Effector CD8-positive, alpha-beta T cell (primary cell): ENCODE results near the gene CSNK1E.

Experiments used
- DNase-seq: peaks from one replicate; lab custom pipeline; 2025; lab: John Stamatoyannopoulos, UW

The CSNK1E gene

DNA sequence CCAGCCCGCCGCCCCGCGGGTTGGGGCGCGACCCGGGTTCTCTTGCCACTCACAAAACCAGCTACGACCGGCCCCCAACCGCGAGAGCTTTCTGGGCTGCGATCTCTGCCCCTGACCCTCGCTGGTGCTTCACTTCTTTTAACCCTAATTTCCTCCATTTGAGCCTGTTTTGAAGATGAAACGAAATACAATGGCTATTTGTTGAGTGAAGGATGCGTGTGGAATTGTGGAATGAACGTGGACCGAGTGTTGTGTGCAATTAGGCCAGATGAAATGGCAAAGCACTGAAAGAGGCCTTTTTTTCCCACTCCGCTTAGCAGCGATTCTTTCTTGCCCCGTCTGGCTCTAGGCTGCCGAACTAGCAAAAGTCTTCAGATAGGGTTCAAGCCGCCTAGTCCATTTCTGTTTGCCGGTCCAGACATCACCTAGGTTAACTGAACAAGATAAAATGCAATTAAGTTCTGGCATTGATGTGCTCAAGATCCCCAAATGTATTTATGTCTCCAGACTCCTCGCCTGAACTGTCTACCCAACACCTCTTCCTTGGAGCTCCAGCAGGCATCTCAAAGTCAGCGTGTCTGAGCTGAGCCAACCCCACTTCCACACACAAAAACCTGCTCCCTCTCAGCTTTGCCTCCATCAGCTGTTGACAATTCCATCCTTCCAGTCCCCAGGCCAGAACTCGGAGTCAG, 44.0 kb downstream of the CSNK1E start:
- DNase-seq, result no peak

DNA sequence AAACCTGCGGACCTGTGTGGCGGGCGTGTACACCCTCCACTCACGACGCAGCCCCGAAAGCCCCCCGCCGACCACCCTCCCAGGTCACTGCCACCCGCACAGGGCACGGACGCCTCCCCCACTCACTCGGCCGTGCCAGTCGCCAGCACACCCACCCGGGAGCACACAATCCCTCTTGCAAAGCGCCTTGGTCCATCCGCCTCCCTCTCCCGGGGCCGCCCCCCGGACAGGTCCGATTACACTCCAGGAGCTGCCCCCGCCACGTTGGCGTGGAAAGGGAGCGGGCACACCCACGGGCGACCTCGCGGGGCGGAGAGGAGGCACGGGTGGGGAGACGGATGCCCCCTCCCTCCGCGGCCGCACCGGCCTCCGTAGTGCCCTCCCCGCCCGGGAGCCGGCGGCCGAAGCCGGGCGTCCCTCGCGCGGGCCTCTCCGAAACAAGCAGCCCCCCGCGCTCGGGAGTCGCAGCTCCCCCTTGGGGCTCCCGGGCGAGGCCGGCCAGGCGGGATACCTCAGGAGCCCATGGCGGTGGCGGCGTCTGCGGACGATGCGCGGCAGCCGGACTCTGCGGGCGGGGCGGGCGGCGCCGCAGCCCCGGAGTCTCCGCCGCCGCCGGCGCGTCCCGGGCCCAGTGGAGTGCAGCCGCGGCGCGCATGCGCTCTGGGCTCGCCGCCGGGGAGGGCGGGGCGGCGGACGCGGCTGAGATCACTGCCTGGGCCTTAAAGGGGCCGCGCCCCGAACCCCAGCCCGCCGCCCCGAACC, 44.7 kb downstream of the CSNK1E start, which contains the start of gene TMEM184B:
Gene TMEM184B, minus strand, starts transcription at position 638 of the 762 bp plus-strand sequence. CDS start 25,049 bp downstream, outside the sequence.
- peak; percentile 70 for DNase-seq

DNA sequence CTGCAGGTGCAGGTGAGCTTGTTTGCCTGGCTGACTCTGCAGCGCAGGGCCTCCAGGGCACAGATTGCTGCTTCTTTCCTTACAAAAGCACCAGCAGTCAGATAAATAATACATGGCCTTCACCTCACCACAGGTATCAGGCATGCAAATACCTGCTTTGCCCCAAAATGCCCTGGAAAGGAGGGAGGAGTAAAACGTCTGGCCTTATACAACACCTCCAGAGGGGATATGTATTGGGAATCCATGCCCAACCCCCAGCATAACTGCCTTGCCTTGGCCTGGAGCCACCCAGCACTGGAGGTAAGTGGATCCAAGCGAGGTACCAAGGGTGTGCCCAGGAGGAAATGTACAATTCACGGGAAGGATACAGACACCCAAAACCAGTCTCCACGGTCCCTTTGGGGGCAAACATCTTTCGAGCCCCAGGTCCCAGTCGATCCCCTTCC, 45.3 kb downstream of the CSNK1E start:
- DNase-seq, result no peak

DNA sequence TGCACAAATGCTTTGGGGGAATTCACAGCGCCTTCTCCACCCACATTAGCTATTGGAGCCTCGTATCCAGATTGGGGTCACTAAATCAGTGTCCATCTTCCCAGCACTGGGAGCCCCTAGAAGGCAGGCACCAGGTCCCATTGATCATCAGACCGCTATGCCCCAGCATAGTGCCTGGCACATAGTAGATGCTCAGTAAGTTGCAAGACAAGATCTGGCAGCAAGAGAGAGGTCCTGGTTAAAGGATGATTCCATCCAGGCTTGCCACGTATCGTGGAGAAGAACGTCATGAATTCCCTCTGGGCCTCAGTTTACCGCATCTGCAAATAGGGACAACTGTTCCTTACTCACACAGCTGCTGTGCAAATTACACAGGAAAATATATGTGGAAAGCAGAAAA, 46.1 kb downstream of the CSNK1E start:
- DNase-seq, result no peak

DNA sequence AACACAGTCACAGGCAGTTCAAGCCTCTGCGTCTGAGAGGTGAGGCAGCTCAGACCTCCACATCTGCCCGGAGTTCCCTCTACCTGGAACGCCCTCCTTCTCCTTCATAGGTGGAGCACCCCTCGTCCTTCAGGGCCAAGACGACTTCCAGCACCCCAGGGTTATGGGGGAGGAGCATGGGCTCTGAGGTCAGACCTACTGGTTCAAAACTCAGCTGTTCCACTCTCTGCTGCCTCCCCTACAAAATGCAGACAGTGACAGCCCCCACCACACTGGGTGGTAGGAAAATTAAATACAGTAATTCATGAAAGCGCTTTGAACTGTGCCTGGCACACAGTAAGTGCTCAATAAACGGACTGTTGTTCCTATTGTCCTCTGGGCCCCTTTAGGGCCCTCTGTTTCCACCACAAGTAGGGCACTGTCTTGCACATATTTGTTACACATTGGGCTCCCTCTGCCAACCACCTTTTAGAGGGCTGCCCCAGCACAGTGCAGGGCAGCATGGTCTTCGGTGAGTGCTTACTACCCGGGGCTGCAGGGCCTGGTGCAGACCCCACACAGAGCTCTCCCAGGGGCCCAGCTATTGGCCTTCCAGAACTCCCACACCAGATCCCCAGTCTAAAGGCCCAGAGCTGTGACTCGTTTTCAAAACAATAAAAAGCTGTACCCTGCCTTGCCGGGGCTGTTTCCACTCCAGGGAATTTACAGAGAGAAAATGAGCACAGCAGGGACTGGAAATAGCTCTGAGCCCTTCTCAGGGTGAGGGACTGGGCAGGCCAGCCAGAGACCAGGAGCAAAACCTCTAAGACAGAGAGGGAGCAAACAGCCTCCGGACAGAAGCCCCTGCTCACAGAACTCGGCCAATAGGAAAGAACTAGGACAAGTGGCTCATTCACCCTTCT, 46.9 kb downstream of the CSNK1E start:
- DNase-seq, result no peak

DNA sequence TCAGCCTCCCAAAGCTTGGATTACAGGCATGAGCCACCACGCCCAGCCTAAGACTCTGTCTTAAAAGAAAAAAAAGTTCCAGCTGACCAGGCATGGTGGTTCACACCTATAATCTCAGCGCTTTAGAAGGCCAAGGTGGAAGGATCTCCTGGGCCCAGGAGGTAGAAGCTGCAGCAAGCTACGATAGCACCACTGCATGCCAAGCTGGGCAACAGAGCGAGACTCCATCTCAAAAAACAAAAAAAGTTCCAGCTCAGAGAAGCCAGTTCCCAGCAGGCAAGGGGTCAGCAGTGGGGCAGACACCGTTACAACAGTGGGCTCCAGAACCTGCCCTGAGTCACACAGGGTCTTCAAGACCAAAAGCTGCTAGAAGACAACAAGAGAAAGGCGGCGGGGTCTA, 47.8 kb downstream of the CSNK1E start:
- DNase-seq, result no peak

DNA sequence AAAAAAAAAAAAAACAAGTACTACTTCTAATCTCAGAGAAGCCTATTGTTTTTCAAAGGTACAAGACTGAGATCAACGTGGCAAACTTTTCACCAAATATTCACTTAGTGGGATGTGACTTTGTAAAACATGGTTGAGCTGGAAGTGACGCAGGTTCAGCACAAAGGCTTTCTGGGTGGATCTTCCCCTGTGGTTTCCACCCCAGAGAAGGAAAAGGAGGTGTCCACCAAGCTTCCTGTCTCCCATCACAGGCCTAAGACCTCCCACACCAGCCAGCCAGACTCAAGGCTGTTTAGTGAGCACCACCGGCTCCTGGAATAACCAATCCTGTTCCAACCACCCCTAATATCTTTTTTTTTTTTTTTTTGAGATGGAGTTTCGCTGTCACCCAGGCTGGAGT, 50.1 kb downstream of the CSNK1E start:
- peak; percentile 26 for DNase-seq

DNA sequence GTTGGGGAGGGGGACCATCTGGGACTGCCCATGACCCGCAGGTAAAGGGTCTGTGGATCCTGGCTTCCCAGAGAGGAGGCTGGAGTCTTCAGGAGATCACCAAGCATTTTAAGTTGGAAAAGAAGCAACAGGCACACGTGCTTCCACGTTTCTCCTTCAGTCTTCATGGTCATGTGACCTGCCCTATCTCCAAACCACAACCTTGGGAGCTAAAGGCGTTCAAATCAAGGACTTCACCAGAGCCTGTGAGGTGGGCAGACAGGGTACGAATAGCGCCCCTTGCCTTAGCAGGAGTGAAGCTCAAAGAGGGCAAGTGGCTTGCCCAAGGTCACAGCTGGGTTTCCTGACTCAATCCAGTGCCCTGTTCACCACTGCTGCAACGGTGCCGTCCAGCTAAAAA, 51.1 kb downstream of the CSNK1E start:
- DNase-seq, result no peak

DNA sequence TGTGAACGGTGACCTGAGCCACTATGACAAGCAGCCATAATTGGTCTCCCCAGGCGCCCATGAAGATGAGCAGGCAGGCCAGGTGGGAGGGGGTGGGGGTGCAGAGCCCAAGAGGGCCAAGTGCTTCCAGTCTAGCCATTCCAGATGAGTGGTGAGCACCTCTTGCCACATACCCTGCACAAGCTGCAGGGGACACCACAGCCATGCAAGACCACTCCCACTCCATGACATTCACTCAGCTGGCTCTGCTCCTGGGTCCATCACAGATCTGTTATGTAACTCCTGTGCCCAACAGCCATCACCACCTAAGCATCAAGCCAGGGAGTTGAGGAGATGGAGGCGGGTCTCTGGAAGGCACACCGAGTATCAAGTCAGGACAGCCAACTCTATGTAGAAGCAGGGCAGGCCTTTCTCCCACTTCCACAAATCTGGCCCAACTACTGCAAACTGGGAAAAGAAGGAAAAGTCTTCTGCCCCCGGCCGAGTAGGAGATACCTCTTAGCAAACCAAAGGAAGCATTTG, 52.9 kb downstream of the CSNK1E start:
- DNase-seq, result no peak

DNA sequence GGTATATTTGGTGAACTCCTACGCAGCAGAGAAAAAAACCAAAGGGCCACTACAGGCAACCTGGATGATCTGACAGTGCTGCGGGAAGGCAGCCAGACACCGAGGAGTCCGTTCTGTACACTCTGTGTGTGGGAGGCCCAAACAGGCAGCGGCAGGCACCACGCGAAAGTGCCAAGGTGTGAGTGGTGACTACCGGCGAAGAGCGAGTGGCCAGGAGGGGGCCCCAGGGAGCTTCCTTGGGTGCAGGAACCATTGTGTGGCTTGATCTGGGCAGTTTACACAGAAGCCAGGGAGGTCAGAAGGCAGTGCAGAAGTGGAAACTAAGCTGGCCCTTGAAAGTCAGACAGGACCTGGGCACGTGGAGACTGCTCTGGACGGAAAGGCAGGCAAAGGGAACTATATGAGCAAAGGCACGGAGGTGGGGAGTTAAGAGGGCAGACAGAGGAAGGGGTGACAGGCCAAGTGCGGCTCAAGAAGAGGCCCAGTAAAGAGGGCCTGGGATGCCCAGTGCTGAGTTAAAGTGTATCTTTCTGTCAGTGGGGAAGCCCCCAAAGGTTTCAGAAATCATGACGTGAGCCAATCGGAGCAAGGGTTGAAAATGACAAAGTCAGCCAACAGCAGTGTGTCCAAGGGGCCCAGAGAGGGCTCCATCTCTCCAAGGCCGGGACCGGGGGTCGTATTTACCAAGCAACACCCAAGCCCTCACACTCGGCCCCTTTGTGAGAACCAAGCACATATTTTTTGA, 55.0 kb downstream of the CSNK1E start:
- DNase-seq, result no peak

DNA sequence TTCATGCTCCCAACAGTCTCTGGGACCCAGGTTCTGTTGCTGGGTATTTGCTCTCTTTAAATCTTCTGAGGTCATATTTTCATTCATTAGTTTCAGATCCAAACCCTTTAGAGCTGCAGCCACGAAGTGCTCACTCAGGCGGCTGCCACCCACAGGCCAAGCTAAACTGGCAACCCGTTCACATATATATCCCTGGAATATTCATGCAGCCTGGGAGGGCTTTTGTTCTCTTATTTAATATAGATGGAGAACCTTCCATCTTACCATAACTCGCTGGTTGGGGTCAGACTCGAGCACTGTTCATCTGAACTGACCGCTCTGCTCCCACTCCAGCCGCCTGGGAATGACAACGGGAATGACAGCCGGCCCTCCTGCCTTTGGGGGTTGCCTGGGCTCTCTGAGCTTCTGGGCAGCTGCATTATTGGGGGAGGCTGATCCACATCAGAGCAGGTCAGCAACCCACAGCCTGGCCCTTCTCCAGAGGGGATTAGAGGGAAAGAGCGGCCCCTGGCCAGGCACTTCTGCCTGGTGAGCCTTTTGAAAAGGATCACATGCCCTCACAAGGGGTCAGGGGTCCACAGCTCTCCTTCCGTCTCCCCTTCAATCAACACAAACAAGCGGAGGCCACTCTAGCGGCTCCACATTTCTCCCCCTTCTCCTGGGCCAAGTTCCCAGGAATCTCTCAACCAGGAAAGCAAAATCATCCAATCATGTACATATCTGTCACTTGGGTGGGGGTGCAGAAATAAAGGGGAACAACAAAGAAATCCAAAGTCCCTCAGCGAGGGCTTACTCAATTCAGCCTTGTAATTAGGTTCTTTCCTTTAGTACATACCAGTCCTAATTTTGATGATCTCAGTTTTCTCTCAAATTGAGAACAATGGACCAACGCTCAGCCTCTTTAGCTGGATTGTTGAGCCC, 56.2 kb downstream of the CSNK1E start:
- no peak for DNase-seq

DNA sequence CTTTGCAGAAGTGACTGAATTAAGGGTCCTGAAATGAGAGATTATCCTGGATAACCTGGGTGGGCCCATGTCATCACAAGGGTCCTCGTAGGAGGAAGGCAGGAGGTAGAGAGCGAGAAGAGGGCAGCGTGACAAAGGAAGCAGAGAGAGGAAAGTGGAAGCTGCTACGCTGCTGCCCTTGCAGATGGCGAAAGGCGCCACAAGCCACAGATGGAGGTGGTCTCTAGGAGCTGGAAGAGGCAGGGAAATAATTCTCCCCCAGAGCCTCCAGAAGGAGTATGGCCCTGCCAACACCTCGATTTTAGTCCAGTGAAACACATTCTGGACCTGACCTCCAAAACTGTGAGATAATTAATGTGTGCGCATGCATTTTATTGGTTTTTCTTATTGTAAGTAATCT, 57.9 kb downstream of the CSNK1E start:
- DNase-seq, result no peak

DNA sequence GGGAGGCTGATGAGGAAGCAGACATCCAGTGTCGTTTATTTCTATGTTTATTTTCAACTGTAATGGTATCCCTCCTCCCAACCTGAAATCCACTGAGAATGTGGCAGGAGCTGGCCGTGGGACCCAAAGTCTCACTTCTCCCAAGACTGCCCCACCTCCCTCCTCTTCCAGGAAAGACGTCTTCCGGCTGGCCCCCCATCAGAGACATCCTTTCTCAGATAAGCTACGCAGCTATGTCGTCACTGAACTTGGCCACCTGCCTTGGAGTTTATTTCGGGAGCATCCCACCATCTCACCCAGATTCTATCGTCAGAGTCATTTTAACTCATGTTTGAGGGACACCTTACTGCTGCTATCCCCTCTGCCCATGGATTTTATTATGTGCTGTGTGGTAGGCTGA, 58.3 kb downstream of the CSNK1E start:
- no peak for DNase-seq

DNA sequence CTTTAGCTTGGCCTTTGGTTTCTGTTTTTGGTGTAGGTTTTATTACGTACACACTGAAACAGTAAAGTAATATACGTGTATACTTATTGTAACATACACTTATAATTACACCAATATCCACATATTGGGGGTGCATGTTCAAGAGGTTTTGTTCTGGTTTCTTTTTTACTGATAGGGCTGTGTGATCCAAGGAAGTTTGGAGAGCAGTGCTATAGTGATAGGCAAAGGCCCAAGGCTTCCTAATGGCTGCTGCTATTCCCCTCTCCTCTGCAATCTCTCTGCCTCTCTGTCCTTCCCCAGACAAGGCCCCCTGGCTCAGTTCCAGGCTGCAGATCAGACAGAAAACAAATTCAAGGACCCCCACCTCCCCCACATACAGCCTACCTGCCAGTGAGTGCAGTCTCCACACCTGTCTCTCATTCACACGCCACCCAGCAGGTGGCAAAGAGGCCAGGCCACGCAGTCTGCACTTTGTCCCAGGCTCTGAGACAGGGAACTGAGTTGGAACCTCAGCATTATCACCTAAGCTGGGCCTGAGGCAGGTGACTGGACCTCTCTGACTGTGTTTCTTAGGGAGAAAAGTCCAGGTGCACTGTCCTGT, 59.5 kb downstream of the CSNK1E start:
- no peak for DNase-seq

DNA sequence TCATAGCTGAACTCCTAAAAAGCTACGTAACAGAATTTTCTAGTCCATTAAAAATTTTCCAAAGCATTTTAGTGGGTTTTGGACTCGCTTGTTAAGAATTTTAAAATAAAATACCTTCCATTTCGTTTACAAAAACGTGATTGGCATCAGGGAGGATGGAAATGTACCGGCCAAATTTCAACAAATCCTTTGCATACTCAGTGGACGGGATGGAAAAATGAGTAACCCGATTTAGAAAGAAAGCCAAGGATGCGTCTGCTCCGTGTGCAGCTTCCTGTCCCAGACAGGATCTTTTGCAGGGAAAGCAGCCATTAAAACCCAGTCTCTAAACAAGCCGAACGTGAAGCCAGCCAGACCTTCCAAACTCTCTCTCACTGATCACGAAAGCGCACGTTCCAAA, 60.1 kb downstream of the CSNK1E start:
- no peak for DNase-seq

DNA sequence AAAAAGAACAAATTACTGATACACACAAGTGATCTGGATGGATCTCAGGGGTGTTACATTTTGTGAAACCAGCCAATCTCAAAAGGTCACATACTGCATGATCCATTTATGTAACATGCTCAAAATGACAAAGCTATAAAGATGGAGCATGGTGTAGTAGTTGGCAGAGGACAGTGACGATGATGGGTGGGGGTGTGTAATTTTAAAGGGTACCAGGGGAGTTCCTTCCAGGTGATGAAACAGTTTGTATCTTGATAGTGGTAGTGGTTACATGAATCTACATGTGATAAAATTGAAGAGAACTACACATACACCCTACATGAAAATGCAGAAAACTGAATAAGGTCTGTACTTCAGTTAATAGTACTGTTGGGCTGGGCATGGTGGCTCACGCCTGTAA, 61.5 kb downstream of the CSNK1E start:
- no peak for DNase-seq

DNA sequence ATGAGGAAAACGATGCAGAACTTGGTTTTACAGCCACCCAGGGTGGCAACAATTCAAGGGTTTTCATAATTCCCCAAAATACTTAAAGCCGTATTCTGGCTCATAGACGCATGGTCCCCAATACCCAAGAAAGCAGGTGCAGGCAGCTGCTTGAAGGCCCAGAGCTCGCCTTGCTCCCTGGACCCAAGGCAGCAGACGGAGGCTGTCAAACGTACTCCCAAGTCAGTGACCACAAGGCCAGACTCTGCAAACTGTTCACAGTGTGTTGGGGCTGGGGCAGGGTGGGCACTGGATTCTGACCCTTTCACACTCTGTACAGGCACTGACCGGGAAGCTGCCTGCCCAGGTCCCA, 65.9 kb downstream of the CSNK1E start:
- DNase-seq, result no peak

DNA sequence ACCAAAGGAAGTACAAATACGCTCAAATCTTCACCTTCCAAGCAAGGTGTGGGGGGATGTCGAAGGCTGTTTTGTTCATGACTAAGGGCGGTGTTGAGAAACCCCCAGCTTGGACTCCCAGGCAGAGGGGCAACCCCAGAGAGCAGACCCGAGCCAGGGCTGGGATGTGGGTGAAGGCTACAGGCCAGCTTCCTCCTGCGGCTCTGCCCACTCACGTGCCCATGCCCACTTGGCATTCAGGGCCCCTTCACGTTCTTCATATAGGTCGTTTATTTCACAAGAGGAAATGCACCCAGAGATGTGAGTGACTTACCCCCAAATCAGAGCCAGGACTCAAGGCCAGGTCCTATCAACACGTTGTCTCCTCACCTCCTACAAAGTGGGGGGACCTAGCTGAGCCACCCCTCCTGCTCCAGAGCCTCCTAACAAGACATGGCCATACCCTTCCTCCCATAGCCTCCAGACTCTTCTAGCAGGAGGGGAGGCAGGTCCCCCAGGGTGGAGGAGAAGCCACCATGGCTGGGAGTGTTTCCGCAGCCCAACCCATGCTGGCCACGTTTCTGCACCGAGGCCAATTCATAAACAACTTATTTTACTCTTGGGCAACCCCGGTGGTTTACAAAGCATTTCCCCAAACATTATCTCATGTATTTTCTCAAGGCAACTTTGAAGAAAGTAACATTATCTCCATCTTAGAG, 66.4 kb downstream of the CSNK1E start:
- DNase-seq, result no peak
